ENCODE data around the gene NEK10.

NEK10 gene

DNA sequence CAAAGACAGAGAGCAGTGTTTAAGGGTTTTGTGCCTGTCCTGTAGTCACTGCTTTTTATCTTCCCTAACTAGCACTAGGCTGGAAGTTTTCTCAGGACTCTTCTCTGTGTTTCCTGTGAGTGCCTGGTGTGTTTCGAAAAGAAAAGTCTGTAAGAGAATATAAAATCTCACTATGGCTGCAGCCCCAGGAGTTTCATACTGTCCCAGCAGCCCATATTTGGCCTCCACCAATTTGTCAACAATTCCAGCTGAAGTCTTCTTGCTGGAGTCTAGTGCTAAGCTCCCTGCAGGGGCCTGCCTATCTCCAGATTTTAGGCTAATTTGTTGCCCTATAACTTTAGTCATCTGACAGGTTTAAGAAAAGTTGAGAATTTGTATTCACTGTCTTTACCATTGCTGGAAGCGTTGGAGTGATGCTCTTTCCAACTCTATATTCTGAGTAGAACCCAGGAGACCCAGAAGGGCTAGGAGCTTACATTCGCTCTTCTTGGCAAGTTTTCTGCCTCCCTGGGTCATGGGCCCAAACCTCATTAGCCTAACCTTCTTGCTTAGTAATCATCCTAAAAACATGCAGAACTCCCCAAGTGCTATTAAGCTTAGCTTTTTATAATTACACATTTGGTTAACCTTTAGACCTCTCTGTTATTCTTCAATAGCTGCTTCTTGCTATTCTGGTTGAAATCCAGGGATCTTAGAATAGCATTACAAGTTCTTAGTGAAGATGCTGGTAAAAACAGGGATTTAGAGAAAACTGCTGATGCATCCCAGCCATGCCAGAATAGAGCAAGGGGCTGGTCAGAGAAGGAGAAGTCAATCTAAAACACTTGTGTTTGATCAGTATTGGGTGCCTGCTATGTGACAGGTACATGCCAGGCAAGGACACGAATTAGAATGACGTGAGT, 283.1 kb downstream of the NEK10 start:
- TF ChIP-seq, protein P1, sequence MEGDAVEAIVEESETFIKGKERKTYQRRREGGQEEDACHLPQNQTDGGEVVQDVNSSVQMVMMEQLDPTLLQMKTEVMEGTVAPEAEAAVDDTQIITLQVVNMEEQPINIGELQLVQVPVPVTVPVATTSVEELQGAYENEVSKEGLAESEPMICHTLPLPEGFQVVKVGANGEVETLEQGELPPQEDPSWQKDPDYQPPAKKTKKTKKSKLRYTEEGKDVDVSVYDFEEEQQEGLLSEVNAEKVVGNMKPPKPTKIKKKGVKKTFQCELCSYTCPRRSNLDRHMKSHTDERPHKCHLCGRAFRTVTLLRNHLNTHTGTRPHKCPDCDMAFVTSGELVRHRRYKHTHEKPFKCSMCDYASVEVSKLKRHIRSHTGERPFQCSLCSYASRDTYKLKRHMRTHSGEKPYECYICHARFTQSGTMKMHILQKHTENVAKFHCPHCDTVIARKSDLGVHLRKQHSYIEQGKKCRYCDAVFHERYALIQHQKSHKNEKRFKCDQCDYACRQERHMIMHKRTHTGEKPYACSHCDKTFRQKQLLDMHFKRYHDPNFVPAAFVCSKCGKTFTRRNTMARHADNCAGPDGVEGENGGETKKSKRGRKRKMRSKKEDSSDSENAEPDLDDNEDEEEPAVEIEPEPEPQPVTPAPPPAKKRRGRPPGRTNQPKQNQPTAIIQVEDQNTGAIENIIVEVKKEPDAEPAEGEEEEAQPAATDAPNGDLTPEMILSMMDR (conservative IDR thresholded peaks at IDR 0.05; ENCODE audit: low read depth, low read length): no peak
- DNase-seq (ENCODE audit: low read depth): no peak
- H3K4me3 ChIP-seq (ENCODE audit: low read length): no peak overlapping the region

DNA sequence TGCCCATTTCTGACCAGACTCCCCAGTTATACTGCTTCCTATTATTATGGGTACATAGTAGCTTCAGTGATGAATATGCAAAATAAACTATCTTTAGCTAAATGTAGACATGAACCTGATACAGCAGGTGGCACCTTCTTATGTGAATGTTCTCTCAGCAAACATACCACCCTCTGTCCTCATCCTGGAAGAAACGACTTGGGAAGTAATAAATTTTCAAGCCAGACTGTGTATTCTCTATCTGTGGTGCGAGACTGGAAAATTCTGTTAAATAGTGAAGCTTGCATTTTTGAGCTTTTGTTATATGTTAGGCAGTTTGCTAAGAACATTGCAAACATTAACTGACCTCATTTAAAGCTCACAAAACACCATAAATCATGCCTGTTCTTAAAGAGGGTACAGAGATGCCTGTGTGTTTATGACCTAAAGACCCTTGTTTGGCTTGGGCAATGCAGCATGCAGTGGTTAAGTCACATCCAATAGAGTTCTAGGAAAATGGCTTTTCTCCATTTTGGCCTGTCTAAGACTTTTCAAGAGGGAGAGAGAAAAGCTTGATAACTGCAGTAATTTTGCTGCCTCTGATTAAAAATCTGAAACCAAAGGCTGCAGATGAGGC, 287.1 kb downstream of the NEK10 start:
- no peak for DNase-seq (ENCODE audit: low read depth)
- H3K4me3 ChIP-seq (ENCODE audit: low read length): no peak overlapping the region
- TF ChIP-seq, protein P1 (conservative IDR thresholded peaks at IDR 0.05; ENCODE audit: low read depth, low read length): no peak

DNA sequence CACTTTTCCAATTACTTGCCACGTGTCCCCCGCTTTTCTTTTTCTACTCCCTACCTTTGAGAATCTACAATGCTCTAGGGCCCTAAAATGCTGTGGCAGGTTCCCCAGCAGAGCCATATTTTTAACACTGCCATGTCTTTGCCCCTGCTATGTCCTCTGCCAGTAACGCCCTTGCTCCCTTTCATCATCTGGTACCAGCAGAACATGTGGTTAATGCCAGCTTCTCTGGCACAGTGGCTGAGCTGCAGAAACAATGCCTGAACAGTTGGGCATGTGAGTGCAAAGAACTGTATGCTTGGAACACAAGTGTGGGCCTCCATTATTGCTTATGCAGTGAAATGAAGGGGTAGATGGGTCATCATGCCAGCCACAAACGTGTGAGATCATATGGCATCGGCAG, 287.6 kb downstream of the NEK10 start:
- H3K4me3 ChIP-seq (ENCODE audit: low read length): no peak overlapping the region
- DNase-seq (ENCODE audit: low read depth): no peak
- TF ChIP-seq, protein P1 (conservative IDR thresholded peaks at IDR 0.05; ENCODE audit: low read depth, low read length): no peak

DNA sequence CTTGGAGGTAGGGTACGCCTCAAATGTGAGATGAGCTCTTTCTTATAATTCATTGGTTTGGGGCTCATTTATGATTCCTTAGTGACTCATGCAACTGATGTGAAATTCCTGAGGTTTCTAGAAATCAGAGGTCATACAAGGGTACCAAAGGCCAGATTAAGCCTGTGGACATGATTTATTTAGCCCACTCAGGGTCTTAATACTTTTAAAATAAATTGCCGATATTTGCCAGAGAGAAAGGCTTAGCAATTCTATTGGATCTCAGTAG, 289.0 kb downstream of the NEK10 start:
- TF ChIP-seq, protein P1 (conservative IDR thresholded peaks at IDR 0.05; ENCODE audit: low read depth, low read length): no peak
- H3K4me3 ChIP-seq (ENCODE audit: low read length): no peak overlapping the region

DNA sequence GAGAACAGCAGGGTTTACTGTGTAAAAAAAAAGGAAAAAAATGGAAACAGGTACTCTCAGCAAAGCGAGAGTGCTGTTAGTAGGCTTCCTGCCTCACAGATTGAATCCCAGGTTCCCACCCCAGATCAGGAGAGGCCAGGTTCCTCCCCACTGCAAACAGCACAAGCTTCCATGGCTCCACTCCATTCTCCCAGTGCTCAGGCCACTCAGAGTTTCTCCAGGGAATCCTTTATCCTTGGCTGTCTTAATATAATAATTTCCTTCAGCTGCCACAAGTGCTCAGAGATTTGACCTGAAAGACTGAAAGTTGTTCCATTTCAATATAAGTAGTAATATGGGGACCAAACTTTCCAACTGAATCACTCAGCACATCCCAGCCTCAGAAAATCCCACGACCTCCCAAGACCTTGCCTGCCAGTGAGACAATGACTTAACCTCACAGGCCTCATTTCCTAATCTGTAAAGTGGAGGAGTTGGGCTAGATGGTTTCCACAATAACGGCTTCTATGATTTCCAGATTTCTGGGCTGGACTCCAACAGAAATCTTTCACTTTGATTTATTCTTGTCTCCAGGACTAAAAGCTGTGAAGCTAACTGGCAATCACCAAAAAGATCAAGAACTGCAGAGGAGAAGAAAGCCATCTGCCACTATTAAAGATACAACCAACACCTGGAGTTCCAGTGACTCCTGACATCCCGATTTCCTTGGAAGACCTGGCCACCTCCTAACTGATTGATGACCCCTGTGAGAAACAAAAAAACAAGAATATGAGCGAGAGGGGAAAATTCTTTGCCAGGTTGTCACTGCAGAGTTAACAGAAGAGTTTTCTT, 289.5 kb downstream of the NEK10 start:
- no peak for DNase-seq (ENCODE audit: low read depth)
- TF ChIP-seq, protein P1 (conservative IDR thresholded peaks at IDR 0.05; ENCODE audit: low read depth, low read length): no peak

More for the DNA sequence above, 289.0 kb downstream of the NEK10 start:
- no peak for DNase-seq (ENCODE audit: low read depth)

DNA sequence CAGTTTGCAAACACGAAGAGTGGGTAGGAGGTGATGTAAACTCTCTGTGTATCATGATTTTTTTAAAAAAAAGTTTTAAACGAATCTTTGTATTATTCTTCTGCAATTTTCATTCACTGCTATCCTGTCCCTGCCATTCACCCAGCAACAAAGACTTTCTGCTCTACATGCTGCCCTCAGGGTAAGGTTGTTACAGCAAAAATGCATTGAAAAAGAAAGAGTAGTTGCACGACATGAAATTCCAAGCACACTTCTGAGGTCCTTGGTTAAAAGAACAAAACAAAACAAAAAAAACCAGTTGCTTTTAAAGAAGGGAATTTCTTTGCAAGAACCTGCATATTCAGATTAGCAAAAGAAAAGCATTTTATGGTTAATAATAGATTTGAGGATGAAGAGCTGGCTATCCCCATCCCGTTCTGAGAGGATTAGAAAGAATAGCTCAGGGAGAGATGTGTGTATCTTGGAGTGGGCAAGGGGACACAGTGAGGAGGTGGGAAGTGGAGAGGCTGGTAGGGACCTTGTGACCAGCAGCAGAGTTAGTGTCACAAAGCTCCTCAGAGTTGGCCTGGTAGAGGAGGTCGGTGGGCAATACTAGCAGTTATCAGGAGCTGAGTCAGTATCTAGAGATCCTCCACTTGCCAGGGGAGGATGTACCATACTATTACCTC, 290.8 kb downstream of the NEK10 start:
- no peak overlapping the region for H3K4me3 ChIP-seq (ENCODE audit: low read length)
- DNase-seq (ENCODE audit: low read depth): no peak
- TF ChIP-seq, protein P1 (conservative IDR thresholded peaks at IDR 0.05; ENCODE audit: low read depth, low read length): no peak

More for the DNA sequence above, 289.5 kb downstream of the NEK10 start:
- no peak overlapping the region for H3K4me3 ChIP-seq (ENCODE audit: low read length)

All from retinal pigment epithelial cell (primary cell).